ENCODE data around the gene IL1R1.

DNA sequence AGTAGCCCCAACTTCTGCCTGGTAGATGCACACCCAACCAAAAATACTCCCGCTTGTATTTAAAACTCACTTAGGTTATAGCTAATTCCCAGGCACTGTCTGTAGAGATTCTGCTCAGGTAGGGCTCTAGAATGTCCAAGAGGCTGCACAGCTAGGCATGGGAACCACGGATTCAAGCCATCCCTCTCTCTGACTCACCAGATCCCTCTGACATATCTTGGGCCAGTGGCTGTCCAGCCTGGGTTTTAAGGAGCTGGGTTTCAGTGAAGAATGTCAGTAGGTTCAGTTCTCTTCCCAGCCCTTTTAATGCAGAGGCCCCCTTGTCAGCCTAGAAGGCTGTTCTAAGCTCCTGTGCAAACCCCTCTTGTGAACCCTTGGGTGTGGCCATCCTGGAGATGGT is 15.9 kb upstream of the IL1R1 start:
- TF ChIP-seq, protein P1, sequence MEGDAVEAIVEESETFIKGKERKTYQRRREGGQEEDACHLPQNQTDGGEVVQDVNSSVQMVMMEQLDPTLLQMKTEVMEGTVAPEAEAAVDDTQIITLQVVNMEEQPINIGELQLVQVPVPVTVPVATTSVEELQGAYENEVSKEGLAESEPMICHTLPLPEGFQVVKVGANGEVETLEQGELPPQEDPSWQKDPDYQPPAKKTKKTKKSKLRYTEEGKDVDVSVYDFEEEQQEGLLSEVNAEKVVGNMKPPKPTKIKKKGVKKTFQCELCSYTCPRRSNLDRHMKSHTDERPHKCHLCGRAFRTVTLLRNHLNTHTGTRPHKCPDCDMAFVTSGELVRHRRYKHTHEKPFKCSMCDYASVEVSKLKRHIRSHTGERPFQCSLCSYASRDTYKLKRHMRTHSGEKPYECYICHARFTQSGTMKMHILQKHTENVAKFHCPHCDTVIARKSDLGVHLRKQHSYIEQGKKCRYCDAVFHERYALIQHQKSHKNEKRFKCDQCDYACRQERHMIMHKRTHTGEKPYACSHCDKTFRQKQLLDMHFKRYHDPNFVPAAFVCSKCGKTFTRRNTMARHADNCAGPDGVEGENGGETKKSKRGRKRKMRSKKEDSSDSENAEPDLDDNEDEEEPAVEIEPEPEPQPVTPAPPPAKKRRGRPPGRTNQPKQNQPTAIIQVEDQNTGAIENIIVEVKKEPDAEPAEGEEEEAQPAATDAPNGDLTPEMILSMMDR (IDR thresholded peaks at IDR 0.05; ENCODE audit: borderline replicate concordance, extremely low read depth, low read length, poor library complexity, severe bottlenecking): no peak
- no peak for TF ChIP-seq EZH2 (IDR thresholded peaks at IDR 0.05; ENCODE audit: borderline replicate concordance, low read depth, low read length, severe bottlenecking)

Measured in DND-41 (cell line).